Measurements from ENCODE around the gene PES1. TPM values are rescaled to one million over a fixed set of nuclear protein-coding genes. Genes with fewer than 3 reads are reported as not detected.

PES1 gene
- total and polyA plus RNA-seq, 2 of the 13 experiments (the other 11 are each of a cell fraction or from before 2014, with no cell fraction given): 65.1 to 94.7 TPM

DNA sequence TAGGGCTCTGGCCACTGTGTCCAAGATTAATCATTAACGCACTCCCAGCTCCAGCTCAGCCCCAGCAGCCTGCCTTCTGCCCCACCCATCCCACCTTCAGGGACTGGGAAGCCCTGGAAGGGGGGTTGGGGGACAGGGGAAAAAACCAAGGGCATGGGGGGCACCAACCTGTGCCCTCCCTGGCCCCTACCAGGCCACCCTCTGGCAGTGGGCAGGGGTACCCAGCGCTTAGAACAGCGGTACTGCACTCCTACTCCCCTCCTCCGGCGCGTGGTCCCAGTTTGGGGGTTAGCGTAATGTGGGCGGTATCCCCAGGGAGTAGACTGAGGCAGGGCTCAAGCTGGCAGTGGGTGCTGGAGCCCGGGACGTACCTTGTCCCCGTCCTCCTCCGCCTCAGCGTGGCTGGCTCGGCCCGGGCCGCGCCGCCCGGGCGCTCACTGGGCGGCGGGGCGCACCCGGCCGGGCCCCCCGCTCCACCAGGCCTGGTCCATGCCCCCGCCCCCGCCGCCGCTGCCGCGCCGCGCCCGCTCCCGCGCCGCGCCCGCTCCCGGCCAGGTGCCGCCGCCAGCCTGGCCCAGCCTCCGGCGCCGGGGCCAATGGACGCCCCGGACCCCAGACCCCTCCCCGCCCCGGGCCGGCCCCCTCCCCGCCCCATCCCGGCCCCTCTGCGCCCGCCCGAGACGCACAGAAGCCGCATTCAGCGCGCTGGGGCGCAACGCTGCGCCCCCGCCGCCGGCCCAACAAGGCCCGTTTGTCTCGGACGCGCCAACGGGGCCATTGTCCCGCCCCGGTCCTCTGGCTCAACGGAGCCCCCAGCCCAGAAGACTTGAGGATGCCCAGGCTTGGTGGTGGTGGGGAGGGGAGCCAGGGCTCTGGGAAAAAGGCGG, 17.4 kb downstream of the PES1 start, which contains the start of gene GAL3ST1 (continued):
- TF ChIP-seq SP1 (IDR thresholded peaks at IDR 0.05): no peak
- TF ChIP-seq SP1 (CRISPR knock-in tag; IDR thresholded peaks at IDR 0.05): 0 out of 2 replicates have a peak, but pooled peaks have one; percentile 7
- no peak for TF ChIP-seq ZNF713 (CRISPR knock-in tag; IDR thresholded peaks at IDR 0.05)
- no peak for TF ChIP-seq MED1 (CRISPR knock-in tag; IDR thresholded peaks at IDR 0.05)
- no peak for TF ChIP-seq ZNF407 (CRISPR knock-in tag; IDR thresholded peaks at IDR 0.05; ENCODE audit: not compliant biosample characterization)
- no peak for TF ChIP-seq RBM22 (optimal IDR thresholded peaks at IDR 0.05; ENCODE audit: low read length)
- no peak for TF ChIP-seq NFYC (CRISPR knock-in tag; IDR thresholded peaks at IDR 0.05)
- TF ChIP-seq NCOR1 (IDR thresholded peaks at IDR 0.05; ENCODE audit: borderline replicate concordance, low read length): peak; percentile 35; the same call in 1 of the 2 replicates
- no peak for TF ChIP-seq MXI1 (IDR thresholded peaks at IDR 0.05; ENCODE audit: borderline replicate concordance, low read depth, low read length)
- TF ChIP-seq ZFP36 (IDR thresholded peaks at IDR 0.05; ENCODE audit: borderline replicate concordance, low read depth, low read length, partially characterized antibody): no peak
- TF ChIP-seq, protein P1, sequence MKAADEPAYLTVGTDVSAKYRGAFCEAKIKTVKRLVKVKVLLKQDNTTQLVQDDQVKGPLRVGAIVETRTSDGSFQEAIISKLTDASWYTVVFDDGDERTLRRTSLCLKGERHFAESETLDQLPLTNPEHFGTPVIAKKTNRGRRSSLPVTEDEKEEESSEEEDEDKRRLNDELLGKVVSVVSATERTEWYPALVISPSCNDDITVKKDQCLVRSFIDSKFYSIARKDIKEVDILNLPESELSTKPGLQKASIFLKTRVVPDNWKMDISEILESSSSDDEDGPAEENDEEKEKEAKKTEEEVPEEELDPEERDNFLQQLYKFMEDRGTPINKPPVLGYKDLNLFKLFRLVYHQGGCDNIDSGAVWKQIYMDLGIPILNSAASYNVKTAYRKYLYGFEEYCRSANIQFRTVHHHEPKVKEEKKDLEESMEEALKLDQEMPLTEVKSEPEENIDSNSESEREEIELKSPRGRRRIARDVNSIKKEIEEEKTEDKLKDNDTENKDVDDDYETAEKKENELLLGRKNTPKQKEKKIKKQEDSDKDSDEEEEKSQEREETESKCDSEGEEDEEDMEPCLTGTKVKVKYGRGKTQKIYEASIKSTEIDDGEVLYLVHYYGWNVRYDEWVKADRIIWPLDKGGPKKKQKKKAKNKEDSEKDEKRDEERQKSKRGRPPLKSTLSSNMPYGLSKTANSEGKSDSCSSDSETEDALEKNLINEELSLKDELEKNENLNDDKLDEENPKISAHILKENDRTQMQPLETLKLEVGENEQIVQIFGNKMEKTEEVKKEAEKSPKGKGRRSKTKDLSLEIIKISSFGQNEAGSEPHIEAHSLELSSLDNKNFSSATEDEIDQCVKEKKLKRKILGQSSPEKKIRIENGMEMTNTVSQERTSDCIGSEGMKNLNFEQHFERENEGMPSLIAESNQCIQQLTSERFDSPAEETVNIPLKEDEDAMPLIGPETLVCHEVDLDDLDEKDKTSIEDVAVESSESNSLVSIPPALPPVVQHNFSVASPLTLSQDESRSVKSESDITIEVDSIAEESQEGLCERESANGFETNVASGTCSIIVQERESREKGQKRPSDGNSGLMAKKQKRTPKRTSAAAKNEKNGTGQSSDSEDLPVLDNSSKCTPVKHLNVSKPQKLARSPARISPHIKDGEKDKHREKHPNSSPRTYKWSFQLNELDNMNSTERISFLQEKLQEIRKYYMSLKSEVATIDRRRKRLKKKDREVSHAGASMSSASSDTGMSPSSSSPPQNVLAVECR (CRISPR knock-in tag; IDR thresholded peaks at IDR 0.05; ENCODE audit: borderline replicate concordance): peak; percentile 17; the same call in 1 of the 2 replicates
- TF ChIP-seq XRCC5 (optimal IDR thresholded peaks at IDR 0.05; ENCODE audit: low read length): peak; percentile 46
- 0 out of 2 replicates have a peak, but pooled peaks have one; percentile 1 for TF ChIP-seq ZNF547 (CRISPR knock-in tag; IDR thresholded peaks at IDR 0.05)

All from HepG2 (cell line).